SKM-1 (cell line): ENCODE measurements around the gene SH2D7.

Source experiments
- DNase-seq: peaks from one replicate; lab custom pipeline; 2025; ENCODE audit not compliant: unreplicated experiment; lab: John Stamatoyannopoulos, UW

SH2D7 gene

GRCh38 chr15:78102741-78103140, 10.4 kb downstream of the SH2D7 start:
- DNase-seq, result no peak

GRCh38 chr15:78103406-78104118, 11.2 kb downstream of the SH2D7 start:
- peak; percentile 28 for DNase-seq

GRCh38 chr15:78104119-78104479, 11.7 kb downstream of the SH2D7 start:
- DNase-seq, result no peak

- no peak for DNase-seq
These were observed 12.5 kb downstream of the SH2D7 start for GRCh38 chr15:78104566-78105475.

- no peak for DNase-seq
These were observed 13.3 kb downstream of the SH2D7 start for GRCh38 chr15:78105476-78106241.

GRCh38 chr15:78107471-78107870, 15.1 kb downstream of the SH2D7 start:
- DNase-seq, result no peak

- peak; percentile 78 for DNase-seq
These were observed 16.1 kb downstream of the SH2D7 start for GRCh38 chr15:78108300-78109084.

GRCh38 chr15:78109156-78109555, 16.8 kb downstream of the SH2D7 start:
- DNase-seq, result no peak

- DNase-seq, result no peak
These were observed 17.7 kb downstream of the SH2D7 start for GRCh38 chr15:78110096-78110495.

GRCh38 chr15:78110916-78111475, 18.6 kb downstream of the SH2D7 start:
- DNase-seq, result no peak

- no peak for DNase-seq
These were observed 19.4 kb downstream of the SH2D7 start for GRCh38 chr15:78111788-78112187.

GRCh38 chr15:78112551-78112950, 20.2 kb downstream of the SH2D7 start:
- no peak for DNase-seq

GRCh38 chr15:78120523-78120922, 28.2 kb downstream of the SH2D7 start:
- no peak for DNase-seq

- DNase-seq, result no peak
These were observed 32.9 kb downstream of the SH2D7 start for GRCh38 chr15:78125267-78125666.

GRCh38 chr15:78127882-78128281, 35.5 kb downstream of the SH2D7 start:
- no peak for DNase-seq

GRCh38 chr15:78129077-78129750, 36.9 kb downstream of the SH2D7 start:
- no peak for DNase-seq

- DNase-seq, result no peak
These were observed 37.5 kb downstream of the SH2D7 start for GRCh38 chr15:78129751-78130287.

- no peak for DNase-seq
These were observed 38.3 kb downstream of the SH2D7 start for GRCh38 chr15:78130466-78131294.
